ENCODE measurements around the gene SCD5.

Gene SCD5

DNA sequence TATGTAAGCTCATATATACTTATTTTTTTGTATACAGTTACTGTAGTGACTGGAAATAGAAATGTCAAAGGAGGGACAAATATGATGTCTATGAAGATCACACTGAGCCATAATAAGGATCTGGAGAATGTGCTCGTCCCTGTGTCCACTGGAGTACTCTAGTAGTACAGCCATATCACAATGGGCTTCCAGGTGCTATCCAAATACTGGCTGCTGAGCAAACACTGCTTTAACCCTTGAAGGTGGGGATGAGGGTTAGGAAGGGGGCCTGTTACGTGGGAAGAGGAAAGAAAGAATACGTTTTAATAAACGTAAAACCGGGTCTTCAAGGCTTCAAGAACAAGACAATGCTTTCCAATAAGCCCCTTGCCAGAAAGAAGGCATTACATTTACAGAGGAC lies 207.0 kb downstream of the SCD5 start:
- no peaks in the 10 kb centered on the region for H3K79me1 ChIP-seq (ENCODE audit: low read depth, low read length)
- no CpG with 5 or more reads among the region's 5 CpGs for WGBS, 2 donors (ENCODE audit: extremely low coverage in 2 of 2, insufficient read length in 2 of 2, insufficient replicate concordance in 1 of 2)
- no peak overlapping the region for H3K4me2 ChIP-seq (ENCODE audit: insufficient read depth, low read length, poor library complexity, severe bottlenecking)
- H2BK5ac ChIP-seq (ENCODE audit: low read length) = no peak overlapping the region
- no peak overlapping the region for H2AK5ac ChIP-seq (ENCODE audit: low read depth, low read length)
- H2AFZ ChIP-seq (ENCODE audit: low read length) = no peak overlapping the region
- no peak overlapping the region for H3K4ac ChIP-seq (ENCODE audit: low read length)
- no peaks in the 10 kb centered on the region for H3K9me3 ChIP-seq (replicated peaks in 1 of 2; ENCODE audit: control insufficient read depth in 2 of 2, insufficient read depth in 1 of 2, low read depth in 1 of 2, low read length in 2 of 2)
- no peak overlapping the region for H3K9ac ChIP-seq (ENCODE audit: low read depth, low read length, poor library complexity)
- H2BK12ac ChIP-seq (ENCODE audit: low read length) = no peak overlapping the region
- peaks cover 0 to 6% (median 0%) of the 10 kb centered on the region in 3 experiments for H3K27me3 ChIP-seq (ENCODE audit: control insufficient read depth in 3 of 3, insufficient read depth in 3 of 3, low read depth in 1 of 3, low read length in 3 of 3)
- H4K8ac ChIP-seq (ENCODE audit: low read depth, low read length) = no peak overlapping the region
- no peak overlapping the region for H3K23ac ChIP-seq (ENCODE audit: low read depth, low read length, poor library complexity)
- no peak overlapping the region for H2BK120ac ChIP-seq (ENCODE audit: low read depth, low read length)
- no peaks in the 10 kb centered on the region for H3K36me3 ChIP-seq (replicated peaks in 1 of 2; ENCODE audit: control insufficient read depth in 2 of 2, insufficient read depth in 2 of 2, low read length in 2 of 2)
- no peak overlapping the region for H3K18ac ChIP-seq (ENCODE audit: low read length)
- no peak overlapping the region for H4K91ac ChIP-seq (ENCODE audit: low read depth, low read length, poor library complexity)
- H3K14ac ChIP-seq (ENCODE audit: low read length) = no peak overlapping the region
- no peaks in the 10 kb centered on the region for H3K4me1 ChIP-seq (ENCODE audit: control insufficient read depth in 2 of 2, insufficient read depth in 1 of 2, low read depth in 1 of 2, low read length in 2 of 2)
- no peak overlapping the region for H2BK15ac ChIP-seq (ENCODE audit: low read length)
- DNase-seq (ENCODE audit: low spot score) = no peak
- no peak overlapping the region for H3K4me3 ChIP-seq (ENCODE audit: low read length in 2 of 2)
- H3K27ac ChIP-seq (replicated peaks; ENCODE audit: low read length) = no peak overlapping the region

DNA sequence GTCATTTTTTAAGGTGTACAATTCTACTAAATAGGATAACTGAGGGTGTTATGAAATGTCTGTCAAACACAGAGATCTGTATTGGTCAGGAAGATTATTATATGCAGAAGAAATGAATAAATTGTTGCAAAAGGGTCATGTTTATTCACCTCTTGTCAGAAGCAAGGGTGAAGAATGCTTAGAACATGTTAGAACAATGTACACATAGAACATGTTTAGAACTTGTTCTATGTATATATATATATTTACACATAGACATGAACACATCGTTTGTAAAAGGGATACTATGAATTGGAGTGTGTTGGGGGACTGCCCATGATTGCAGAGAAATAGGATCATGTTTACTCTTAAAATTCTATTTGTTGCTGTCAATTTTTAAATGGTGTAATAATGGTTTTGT lies 208.8 kb downstream of the SCD5 start:
- H4K8ac ChIP-seq (ENCODE audit: low read depth, low read length) = no peak overlapping the region
- peaks cover 5 to 7% of the 10 kb centered on the region in 2 donors for H3K4me1 ChIP-seq (ENCODE audit: control insufficient read depth in 2 of 2, insufficient read depth in 1 of 2, low read depth in 1 of 2, low read length in 2 of 2)
- H3K14ac ChIP-seq (ENCODE audit: low read length) = no peak overlapping the region
- H3K36me3 ChIP-seq (replicated peaks in 1 of 2; ENCODE audit: control insufficient read depth in 2 of 2, insufficient read depth in 2 of 2, low read length in 2 of 2) = no peaks in the 10 kb centered on the region
- H4K91ac ChIP-seq (ENCODE audit: low read depth, low read length, poor library complexity) = no peak overlapping the region
- no peak overlapping the region for H3K9ac ChIP-seq (ENCODE audit: low read depth, low read length, poor library complexity)
- no peak overlapping the region for H2BK12ac ChIP-seq (ENCODE audit: low read length)
- peaks cover 0 to 3% (median 0%) of the 10 kb centered on the region in 3 experiments for H3K27me3 ChIP-seq (ENCODE audit: control insufficient read depth in 3 of 3, insufficient read depth in 3 of 3, low read depth in 1 of 3, low read length in 3 of 3)
- H3K18ac ChIP-seq (ENCODE audit: low read length) = no peak overlapping the region
- no peak overlapping the region for H2AK5ac ChIP-seq (ENCODE audit: low read depth, low read length)
- H3K27ac ChIP-seq (replicated peaks; ENCODE audit: low read length) = no peak overlapping the region
- H3K4me3 ChIP-seq (ENCODE audit: low read length in 2 of 2) = no peak overlapping the region
- no peak overlapping the region for H2AFZ ChIP-seq (ENCODE audit: low read length)
- H2BK5ac ChIP-seq (ENCODE audit: low read length) = no peak overlapping the region
- H3K23ac ChIP-seq (ENCODE audit: low read depth, low read length, poor library complexity) = no peak overlapping the region
- H3K79me1 ChIP-seq (ENCODE audit: low read depth, low read length) = no peaks in the 10 kb centered on the region
- no peak overlapping the region for H3K4ac ChIP-seq (ENCODE audit: low read length)
- H3K9me3 ChIP-seq (replicated peaks in 1 of 2; ENCODE audit: control insufficient read depth in 2 of 2, insufficient read depth in 1 of 2, low read depth in 1 of 2, low read length in 2 of 2) = no peaks in the 10 kb centered on the region
- no peak overlapping the region for H2BK120ac ChIP-seq (ENCODE audit: low read depth, low read length)
- WGBS, 2 donors (ENCODE audit: extremely low coverage in 2 of 2, insufficient read length in 2 of 2, insufficient replicate concordance in 1 of 2) = no CpG with 5 or more reads among the region's 1 CpG
- DNase-seq (ENCODE audit: low spot score) = no peak
- no peak overlapping the region for H3K4me2 ChIP-seq (ENCODE audit: insufficient read depth, low read length, poor library complexity, severe bottlenecking)
- H2BK15ac ChIP-seq (ENCODE audit: low read length) = no peak overlapping the region

DNA sequence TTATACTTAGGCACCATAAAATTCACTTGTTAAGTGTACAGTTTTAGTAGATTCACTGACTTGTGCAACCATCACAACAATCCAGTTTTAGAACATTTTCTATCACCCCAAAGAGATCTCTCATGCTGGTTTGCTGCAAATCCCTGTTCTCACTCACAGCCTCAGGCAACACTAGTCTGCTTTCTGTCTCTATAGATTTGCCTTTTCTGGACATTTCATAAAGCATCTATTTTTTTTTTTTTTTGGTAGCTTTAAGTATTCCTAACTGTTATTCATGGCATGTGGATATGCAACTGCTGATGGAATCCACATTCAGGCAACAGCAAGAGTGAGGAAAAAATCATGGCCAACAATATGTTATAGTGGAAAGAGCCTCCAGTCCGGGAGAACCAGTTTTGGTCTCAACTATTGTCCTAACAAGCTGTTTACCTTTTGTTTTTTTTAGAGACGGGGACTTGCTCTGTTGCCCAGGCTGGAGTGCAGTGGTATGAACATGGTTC lies 209.8 kb downstream of the SCD5 start:
- H4K8ac ChIP-seq (ENCODE audit: low read depth, low read length) = no peak overlapping the region
- no peak overlapping the region for H2AK5ac ChIP-seq (ENCODE audit: low read depth, low read length)
- H3K4me2 ChIP-seq (ENCODE audit: insufficient read depth, low read length, poor library complexity, severe bottlenecking) = no peak overlapping the region
- peaks cover 5 to 7% of the 10 kb centered on the region in 2 donors for H3K4me1 ChIP-seq (ENCODE audit: control insufficient read depth in 2 of 2, insufficient read depth in 1 of 2, low read depth in 1 of 2, low read length in 2 of 2)
- no peak overlapping the region for H3K9ac ChIP-seq (ENCODE audit: low read depth, low read length, poor library complexity)
- no peak overlapping the region for H3K18ac ChIP-seq (ENCODE audit: low read length)
- no peak overlapping the region for H3K23ac ChIP-seq (ENCODE audit: low read depth, low read length, poor library complexity)
- DNase-seq (ENCODE audit: low spot score) = no peak
- H3K79me1 ChIP-seq (ENCODE audit: low read depth, low read length) = no peaks in the 10 kb centered on the region
- H3K27me3 ChIP-seq (ENCODE audit: control insufficient read depth in 3 of 3, insufficient read depth in 3 of 3, low read depth in 1 of 3, low read length in 3 of 3) = peaks cover 0 to 3% (median 0%) of the 10 kb centered on the region in 3 experiments
- no peak overlapping the region for H3K4me3 ChIP-seq (ENCODE audit: low read length in 2 of 2)
- H2AFZ ChIP-seq (ENCODE audit: low read length) = no peak overlapping the region
- no CpG with 5 or more reads among the region's 2 CpGs for WGBS, 2 donors (ENCODE audit: extremely low coverage in 2 of 2, insufficient read length in 2 of 2, insufficient replicate concordance in 1 of 2)
- no peak overlapping the region for H2BK12ac ChIP-seq (ENCODE audit: low read length)
- no peak overlapping the region for H3K27ac ChIP-seq (replicated peaks; ENCODE audit: low read length)
- H2BK120ac ChIP-seq (ENCODE audit: low read depth, low read length) = no peak overlapping the region
- H3K14ac ChIP-seq (ENCODE audit: low read length) = no peak overlapping the region
- no peak overlapping the region for H4K91ac ChIP-seq (ENCODE audit: low read depth, low read length, poor library complexity)
- no peak overlapping the region for H2BK15ac ChIP-seq (ENCODE audit: low read length)
- H3K36me3 ChIP-seq (replicated peaks in 1 of 2; ENCODE audit: control insufficient read depth in 2 of 2, insufficient read depth in 2 of 2, low read length in 2 of 2) = no peaks in the 10 kb centered on the region
- H2BK5ac ChIP-seq (ENCODE audit: low read length) = no peak overlapping the region
- H3K9me3 ChIP-seq (replicated peaks in 1 of 2; ENCODE audit: control insufficient read depth in 2 of 2, insufficient read depth in 1 of 2, low read depth in 1 of 2, low read length in 2 of 2) = no peaks in the 10 kb centered on the region
- no peak overlapping the region for H3K4ac ChIP-seq (ENCODE audit: low read length)

DNA sequence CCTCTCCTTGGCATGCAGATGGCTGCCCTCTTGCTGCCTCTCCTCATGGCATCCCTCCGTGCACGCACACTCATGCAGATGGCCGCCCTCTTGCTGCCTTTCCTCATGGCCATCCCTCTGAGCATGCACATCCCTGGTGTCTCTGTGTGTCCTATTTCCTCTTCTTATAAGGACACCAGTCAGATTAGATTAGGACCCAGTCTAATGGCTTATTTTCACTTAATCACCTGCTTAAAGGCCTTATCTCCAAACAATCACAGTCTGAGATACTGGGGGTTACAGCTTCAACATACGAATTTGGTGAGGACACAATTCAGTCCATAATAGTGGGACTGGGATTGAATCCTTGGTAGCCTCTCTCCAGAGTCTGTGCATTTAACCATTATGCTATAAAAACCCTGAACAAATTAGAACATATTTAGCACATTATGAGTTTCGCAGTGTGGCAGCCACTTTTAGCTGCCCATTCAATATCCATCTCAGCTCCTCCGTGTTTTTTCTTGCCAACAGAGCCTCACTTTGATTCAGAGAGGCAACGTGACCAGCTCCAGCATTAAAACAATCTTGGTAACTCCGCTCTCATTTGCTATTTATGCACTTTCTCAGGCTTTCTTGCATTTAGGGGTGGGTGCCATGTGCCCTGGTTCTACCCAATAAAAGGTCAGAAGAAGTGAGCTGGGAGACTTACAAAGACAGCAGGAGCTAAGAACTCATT lies 210.6 kb downstream of the SCD5 start:
- Histone ChIP-seq H3K4me2 (ENCODE audit: insufficient read depth, low read length, poor library complexity, severe bottlenecking) (no peak overlapping the region), H3K23ac (ENCODE audit: low read depth, low read length, poor library complexity) (no peak overlapping the region)
- WGBS, 2 donors (ENCODE audit: extremely low coverage in 2 of 2, insufficient read length in 2 of 2, insufficient replicate concordance in 1 of 2) = no CpG with 5 or more reads among the region's 8 CpGs

More for the DNA sequence above, 210.6 kb downstream of the SCD5 start:
- no peak overlapping the region for H2BK15ac ChIP-seq (ENCODE audit: low read length)
- no peak overlapping the region for H2BK5ac ChIP-seq (ENCODE audit: low read length)
- no peak overlapping the region for H3K4me3 ChIP-seq (ENCODE audit: low read length in 2 of 2)
- H3K4me1 ChIP-seq (ENCODE audit: control insufficient read depth in 2 of 2, insufficient read depth in 1 of 2, low read depth in 1 of 2, low read length in 2 of 2) = peaks cover 5 to 7% of the 10 kb centered on the region in 2 donors
- H2AK5ac ChIP-seq (ENCODE audit: low read depth, low read length) = no peak overlapping the region
- peaks cover 0 to 3% (median 0%) of the 10 kb centered on the region in 3 experiments for H3K27me3 ChIP-seq (ENCODE audit: control insufficient read depth in 3 of 3, insufficient read depth in 3 of 3, low read depth in 1 of 3, low read length in 3 of 3)
- H2BK120ac ChIP-seq (ENCODE audit: low read depth, low read length) = no peak overlapping the region
- no peaks in the 10 kb centered on the region for H3K9me3 ChIP-seq (replicated peaks in 1 of 2; ENCODE audit: control insufficient read depth in 2 of 2, insufficient read depth in 1 of 2, low read depth in 1 of 2, low read length in 2 of 2)
- H4K8ac ChIP-seq (ENCODE audit: low read depth, low read length) = no peak overlapping the region
- H3K27ac ChIP-seq (replicated peaks; ENCODE audit: low read length) = no peak overlapping the region
- H3K14ac ChIP-seq (ENCODE audit: low read length) = no peak overlapping the region
- no peak overlapping the region for H3K18ac ChIP-seq (ENCODE audit: low read length)
- H2BK12ac ChIP-seq (ENCODE audit: low read length) = no peak overlapping the region
- no peak overlapping the region for H3K9ac ChIP-seq (ENCODE audit: low read depth, low read length, poor library complexity)
- no peak overlapping the region for H3K4ac ChIP-seq (ENCODE audit: low read length)
- no peak overlapping the region for H2AFZ ChIP-seq (ENCODE audit: low read length)
- no peaks in the 10 kb centered on the region for H3K36me3 ChIP-seq (replicated peaks in 1 of 2; ENCODE audit: control insufficient read depth in 2 of 2, insufficient read depth in 2 of 2, low read length in 2 of 2)
- H3K79me1 ChIP-seq (ENCODE audit: low read depth, low read length) = no peaks in the 10 kb centered on the region
- DNase-seq (ENCODE audit: low spot score) = no peak
- no peak overlapping the region for H4K91ac ChIP-seq (ENCODE audit: low read depth, low read length, poor library complexity)

Measured in neuronal stem cell (in vitro differentiated cells).